HL-60 (cell line): ENCODE measurements around the gene YWHAQ.

Experiments used
- DNase-seq, 2 experiments: peaks; one replicate each; pipeline ENCODE4 v3.0.0-alpha.2; 2010 to 2020; ENCODE audit warnings: low read depth in 1 of 2, low spot score in 1 of 2
- H3K27ac ChIP-seq: fragments of 250-450 bp; sonication (Bioruptor Pico); replicated peaks from 2 replicates; pipeline ENCODE4 v1.5.1; 2020; ENCODE audit warnings: mild to moderate bottlenecking, moderate library complexity
- H3K27me3 ChIP-seq: fragments of 250-450 bp; sonication (Bioruptor Pico); 2 replicates; pipeline ENCODE4 v1.5.1; 2021; ENCODE audit warnings: mild to moderate bottlenecking, moderate library complexity; ENCODE audit not compliant: insufficient read depth, poor library complexity, severe bottlenecking
- H3K4me3 ChIP-seq: replicated peaks from 2 replicates; pipeline ENCODE4 v1.5.1; 2011; ENCODE audit warnings: mild to moderate bottlenecking, control low read depth, low read length; ENCODE audit not compliant: insufficient read depth
- GABPA ChIP-seq: IDR thresholded peaks from 2 replicates; pipeline ENCODE4 v1.6.1; 2012; ENCODE audit warnings: low read depth
- POLR2AphosphoS5 ChIP-seq: IDR thresholded peaks from 2 replicates; pipeline ENCODE4 v1.6.1; 2012; ENCODE audit warnings: low read depth
- SPI1 ChIP-seq: IDR thresholded peaks from 2 replicates; pipeline ENCODE4 v1.6.1; 2012; ENCODE audit warnings: low read depth, mild to moderate bottlenecking, borderline replicate concordance
- TF ChIP-seq, protein P1 (sequence below): IDR thresholded peaks from 2 replicates; pipeline ENCODE4 v1.6.1; 2012; ENCODE audit warnings: low read depth; ENCODE audit not compliant: insufficient replicate concordance
- TF ChIP-seq, protein P2 (sequence below): IDR thresholded peaks from one replicate; pipeline ENCODE4 v1.5.1; 2011; ENCODE audit warnings: low read length, control low read depth, inconsistent platforms; ENCODE audit not compliant: insufficient read depth

YWHAQ gene

DNA sequence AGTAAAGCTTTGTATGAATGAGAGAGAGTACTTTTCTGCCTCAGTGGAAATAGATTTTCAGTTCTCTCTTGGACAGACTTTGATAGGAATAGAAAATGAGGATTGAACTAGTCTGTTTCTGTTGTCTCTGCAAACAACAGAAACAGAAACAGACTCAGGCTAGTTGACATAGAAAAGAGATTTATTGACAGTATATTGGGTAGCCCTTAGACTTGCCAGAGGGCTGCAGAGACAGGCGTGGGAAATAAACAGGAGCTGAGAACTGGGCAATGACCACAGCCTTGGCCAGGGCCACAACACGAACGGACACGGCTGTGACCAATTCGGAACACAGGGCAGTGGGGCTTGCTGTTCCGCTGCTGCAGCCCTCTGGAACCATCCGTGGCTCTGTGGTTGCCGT, 30.5 kb upstream of the YWHAQ start:
- Histone ChIP-seq H3K27me3 (peaks cover 3% of the 10 kb centered on the region), H3K27ac (no peak overlapping the region), H3K4me3 (no peak overlapping the region)
- TF ChIP-seq, protein P1, sequence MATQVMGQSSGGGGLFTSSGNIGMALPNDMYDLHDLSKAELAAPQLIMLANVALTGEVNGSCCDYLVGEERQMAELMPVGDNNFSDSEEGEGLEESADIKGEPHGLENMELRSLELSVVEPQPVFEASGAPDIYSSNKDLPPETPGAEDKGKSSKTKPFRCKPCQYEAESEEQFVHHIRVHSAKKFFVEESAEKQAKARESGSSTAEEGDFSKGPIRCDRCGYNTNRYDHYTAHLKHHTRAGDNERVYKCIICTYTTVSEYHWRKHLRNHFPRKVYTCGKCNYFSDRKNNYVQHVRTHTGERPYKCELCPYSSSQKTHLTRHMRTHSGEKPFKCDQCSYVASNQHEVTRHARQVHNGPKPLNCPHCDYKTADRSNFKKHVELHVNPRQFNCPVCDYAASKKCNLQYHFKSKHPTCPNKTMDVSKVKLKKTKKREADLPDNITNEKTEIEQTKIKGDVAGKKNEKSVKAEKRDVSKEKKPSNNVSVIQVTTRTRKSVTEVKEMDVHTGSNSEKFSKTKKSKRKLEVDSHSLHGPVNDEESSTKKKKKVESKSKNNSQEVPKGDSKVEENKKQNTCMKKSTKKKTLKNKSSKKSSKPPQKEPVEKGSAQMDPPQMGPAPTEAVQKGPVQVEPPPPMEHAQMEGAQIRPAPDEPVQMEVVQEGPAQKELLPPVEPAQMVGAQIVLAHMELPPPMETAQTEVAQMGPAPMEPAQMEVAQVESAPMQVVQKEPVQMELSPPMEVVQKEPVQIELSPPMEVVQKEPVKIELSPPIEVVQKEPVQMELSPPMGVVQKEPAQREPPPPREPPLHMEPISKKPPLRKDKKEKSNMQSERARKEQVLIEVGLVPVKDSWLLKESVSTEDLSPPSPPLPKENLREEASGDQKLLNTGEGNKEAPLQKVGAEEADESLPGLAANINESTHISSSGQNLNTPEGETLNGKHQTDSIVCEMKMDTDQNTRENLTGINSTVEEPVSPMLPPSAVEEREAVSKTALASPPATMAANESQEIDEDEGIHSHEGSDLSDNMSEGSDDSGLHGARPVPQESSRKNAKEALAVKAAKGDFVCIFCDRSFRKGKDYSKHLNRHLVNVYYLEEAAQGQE, result no peak
- TF ChIP-seq GABPA (no peak), SPI1 (no peak), POLR2AphosphoS5 (no peak)
- TF ChIP-seq, protein P2, sequence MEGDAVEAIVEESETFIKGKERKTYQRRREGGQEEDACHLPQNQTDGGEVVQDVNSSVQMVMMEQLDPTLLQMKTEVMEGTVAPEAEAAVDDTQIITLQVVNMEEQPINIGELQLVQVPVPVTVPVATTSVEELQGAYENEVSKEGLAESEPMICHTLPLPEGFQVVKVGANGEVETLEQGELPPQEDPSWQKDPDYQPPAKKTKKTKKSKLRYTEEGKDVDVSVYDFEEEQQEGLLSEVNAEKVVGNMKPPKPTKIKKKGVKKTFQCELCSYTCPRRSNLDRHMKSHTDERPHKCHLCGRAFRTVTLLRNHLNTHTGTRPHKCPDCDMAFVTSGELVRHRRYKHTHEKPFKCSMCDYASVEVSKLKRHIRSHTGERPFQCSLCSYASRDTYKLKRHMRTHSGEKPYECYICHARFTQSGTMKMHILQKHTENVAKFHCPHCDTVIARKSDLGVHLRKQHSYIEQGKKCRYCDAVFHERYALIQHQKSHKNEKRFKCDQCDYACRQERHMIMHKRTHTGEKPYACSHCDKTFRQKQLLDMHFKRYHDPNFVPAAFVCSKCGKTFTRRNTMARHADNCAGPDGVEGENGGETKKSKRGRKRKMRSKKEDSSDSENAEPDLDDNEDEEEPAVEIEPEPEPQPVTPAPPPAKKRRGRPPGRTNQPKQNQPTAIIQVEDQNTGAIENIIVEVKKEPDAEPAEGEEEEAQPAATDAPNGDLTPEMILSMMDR, result no peak
- DNase-seq, result no peak

DNA sequence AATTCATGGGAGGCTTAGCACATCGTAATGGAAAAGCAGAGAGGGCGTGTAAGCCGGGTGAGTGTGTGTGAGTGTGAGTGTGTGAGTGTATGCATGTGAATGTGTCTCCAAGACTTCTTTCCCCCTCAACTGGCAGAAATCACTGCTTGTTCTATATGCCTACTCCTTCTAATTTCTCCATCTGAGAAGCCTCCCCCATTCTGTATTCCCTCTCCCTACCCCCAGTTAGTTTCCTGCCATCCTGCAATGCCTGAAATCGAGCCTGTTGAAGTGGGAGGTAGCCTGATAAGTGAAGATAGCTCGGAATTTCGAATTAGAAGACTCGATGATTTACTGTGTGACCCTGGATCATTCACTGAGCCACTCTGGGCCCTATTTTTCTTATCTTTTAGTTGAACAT, 30.0 kb upstream of the YWHAQ start:
- TF ChIP-seq, protein P2, result no peak
- TF ChIP-seq POLR2AphosphoS5 (no peak), GABPA (no peak), SPI1 (no peak)
- TF ChIP-seq, protein P1, result no peak
- no peak for DNase-seq
- no peak overlapping the region for H3K27ac ChIP-seq

DNA sequence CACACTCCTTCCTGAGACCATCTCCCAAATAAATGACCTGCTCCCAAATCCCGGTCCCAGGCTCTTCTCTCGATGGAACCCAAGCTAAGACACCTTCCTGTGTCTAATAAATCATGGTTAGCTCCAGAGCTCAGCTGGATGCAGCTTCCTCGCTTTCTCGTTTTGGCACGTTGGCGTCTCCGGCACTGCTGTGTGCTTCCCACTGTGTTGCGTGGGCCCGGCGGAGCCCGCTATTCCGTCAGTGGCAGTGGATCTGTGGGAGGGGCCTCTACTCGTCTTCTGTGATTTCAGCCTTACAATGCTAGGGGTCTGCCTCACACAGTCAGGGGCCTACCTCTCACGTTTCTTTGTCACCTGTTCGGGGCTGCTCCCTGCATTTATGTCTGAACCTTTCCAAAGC, 29.4 kb upstream of the YWHAQ start:
- Histone ChIP-seq H3K27me3 (peaks cover 3% of the 10 kb centered on the region), H3K27ac (no peak overlapping the region), H3K4me3 (no peak overlapping the region)
- TF ChIP-seq POLR2AphosphoS5, result no peak
- no peak for DNase-seq

More for the DNA sequence above, 30.0 kb upstream of the YWHAQ start:
- no peak overlapping the region for H3K4me3 ChIP-seq
- H3K27me3 ChIP-seq, result peaks cover 3% of the 10 kb centered on the region

DNA sequence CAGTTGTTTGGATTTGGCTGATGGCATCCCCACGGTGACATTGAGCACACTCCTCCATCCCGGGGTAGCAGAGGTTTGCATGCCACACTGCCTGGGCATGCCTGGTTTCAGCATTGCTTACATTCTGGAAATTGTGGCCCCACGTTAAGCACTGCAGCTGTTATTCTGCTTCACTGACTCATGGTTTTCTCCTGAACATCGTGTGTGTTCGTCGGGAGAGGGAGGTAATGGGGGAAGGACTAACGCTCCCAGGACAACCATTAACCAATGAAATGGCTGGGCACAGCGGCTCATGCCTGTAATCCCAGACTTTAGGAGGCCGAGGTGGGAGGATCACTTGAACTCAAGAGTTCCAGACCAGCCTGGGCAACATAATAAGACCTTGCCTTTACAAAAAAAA, 28.2 kb upstream of the YWHAQ start:
- DNase-seq, result no peak
- peaks cover 3% of the 10 kb centered on the region for H3K27me3 ChIP-seq
- no peak overlapping the region for H3K27ac ChIP-seq
- TF ChIP-seq, protein P1, result no peak
- TF ChIP-seq, protein P2, result no peak
- no peak for TF ChIP-seq SPI1
- no peak for TF ChIP-seq GABPA
- TF ChIP-seq POLR2AphosphoS5, result no peak
- H3K4me3 ChIP-seq, result no peak overlapping the region
